Measurements from ENCODE around the gene ZNF771.
"Not testable (repeated sequence)": the region's sequence is repeated elsewhere in the genome, so short reads cannot be mapped to it uniquely, and the experiment has no call there.

GRCh38 chr16:30452709-30453580 lies 45.5 kb downstream of the ZNF771 start:
- TF ChIP-seq, protein P1, sequence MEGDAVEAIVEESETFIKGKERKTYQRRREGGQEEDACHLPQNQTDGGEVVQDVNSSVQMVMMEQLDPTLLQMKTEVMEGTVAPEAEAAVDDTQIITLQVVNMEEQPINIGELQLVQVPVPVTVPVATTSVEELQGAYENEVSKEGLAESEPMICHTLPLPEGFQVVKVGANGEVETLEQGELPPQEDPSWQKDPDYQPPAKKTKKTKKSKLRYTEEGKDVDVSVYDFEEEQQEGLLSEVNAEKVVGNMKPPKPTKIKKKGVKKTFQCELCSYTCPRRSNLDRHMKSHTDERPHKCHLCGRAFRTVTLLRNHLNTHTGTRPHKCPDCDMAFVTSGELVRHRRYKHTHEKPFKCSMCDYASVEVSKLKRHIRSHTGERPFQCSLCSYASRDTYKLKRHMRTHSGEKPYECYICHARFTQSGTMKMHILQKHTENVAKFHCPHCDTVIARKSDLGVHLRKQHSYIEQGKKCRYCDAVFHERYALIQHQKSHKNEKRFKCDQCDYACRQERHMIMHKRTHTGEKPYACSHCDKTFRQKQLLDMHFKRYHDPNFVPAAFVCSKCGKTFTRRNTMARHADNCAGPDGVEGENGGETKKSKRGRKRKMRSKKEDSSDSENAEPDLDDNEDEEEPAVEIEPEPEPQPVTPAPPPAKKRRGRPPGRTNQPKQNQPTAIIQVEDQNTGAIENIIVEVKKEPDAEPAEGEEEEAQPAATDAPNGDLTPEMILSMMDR (IDR thresholded peaks at IDR 0.05; ENCODE audit: low read depth, low read length), result not testable (repeated sequence)
- not testable (repeated sequence) for TF ChIP-seq EZH2phosphoT487 (IDR thresholded peaks at IDR 0.05; ENCODE audit: low read depth)

Data from OCI-LY3 (cell line).